Measurements from ENCODE around the gene RABGAP1L.

- TF ChIP-seq CTCF (IDR thresholded peaks at IDR 0.05), result no peak
- no peak for TF ChIP-seq POLR2A (IDR thresholded peaks at IDR 0.05)
- no peak for TF ChIP-seq POLR2AphosphoS5 (IDR thresholded peaks at IDR 0.05)
- TF ChIP-seq EP300 (IDR thresholded peaks at IDR 0.05), result no peak
Measured at GRCh38 chr1:174799136-174799479, 639.8 kb downstream of the RABGAP1L start.
